ENCODE results near the gene CDH23.

DNA sequence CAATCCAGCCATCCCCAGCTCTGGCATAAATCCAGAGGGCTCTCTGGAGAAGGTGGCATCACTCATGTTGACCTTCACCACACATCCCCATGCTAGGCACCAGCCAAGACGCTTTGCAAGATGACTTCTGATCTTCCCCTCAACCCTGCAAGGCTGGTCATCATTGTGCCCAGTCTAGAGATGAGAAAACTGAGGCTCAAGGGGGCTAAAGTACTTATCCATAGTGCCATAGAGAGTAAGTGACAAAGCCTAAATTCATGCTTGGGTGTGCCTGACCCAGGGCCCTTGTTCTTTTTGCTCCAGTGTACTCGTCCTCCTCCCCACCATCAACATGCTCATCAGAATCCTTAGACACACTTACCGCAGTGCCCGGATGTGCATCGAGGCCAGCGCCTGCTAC, 324.6 kb downstream of the CDH23 start:
- TF ChIP-seq, protein P1, sequence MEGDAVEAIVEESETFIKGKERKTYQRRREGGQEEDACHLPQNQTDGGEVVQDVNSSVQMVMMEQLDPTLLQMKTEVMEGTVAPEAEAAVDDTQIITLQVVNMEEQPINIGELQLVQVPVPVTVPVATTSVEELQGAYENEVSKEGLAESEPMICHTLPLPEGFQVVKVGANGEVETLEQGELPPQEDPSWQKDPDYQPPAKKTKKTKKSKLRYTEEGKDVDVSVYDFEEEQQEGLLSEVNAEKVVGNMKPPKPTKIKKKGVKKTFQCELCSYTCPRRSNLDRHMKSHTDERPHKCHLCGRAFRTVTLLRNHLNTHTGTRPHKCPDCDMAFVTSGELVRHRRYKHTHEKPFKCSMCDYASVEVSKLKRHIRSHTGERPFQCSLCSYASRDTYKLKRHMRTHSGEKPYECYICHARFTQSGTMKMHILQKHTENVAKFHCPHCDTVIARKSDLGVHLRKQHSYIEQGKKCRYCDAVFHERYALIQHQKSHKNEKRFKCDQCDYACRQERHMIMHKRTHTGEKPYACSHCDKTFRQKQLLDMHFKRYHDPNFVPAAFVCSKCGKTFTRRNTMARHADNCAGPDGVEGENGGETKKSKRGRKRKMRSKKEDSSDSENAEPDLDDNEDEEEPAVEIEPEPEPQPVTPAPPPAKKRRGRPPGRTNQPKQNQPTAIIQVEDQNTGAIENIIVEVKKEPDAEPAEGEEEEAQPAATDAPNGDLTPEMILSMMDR (IDR thresholded peaks at IDR 0.05), result no peak
- TF ChIP-seq POLR2A (IDR thresholded peaks at IDR 0.05), result no peak
- TF ChIP-seq EP300 (IDR thresholded peaks at IDR 0.05), result no peak
